ENCODE results near the gene NNMT.

GRCh38 chr11:114362326-114362725, 66.1 kb downstream of the NNMT start:
- no peak for TF ChIP-seq POLR2AphosphoS5 (IDR thresholded peaks at IDR 0.05)
- TF ChIP-seq CTCF (IDR thresholded peaks at IDR 0.05) = no peak
- TF ChIP-seq POLR2A (IDR thresholded peaks at IDR 0.05) = no peak
